ENCODE results near the gene SLC36A4.
"Not testable (repeated sequence)": the region's sequence is repeated elsewhere in the genome, so short reads cannot be mapped to it uniquely, and the experiment has no call there.

The SLC36A4 gene

DNA sequence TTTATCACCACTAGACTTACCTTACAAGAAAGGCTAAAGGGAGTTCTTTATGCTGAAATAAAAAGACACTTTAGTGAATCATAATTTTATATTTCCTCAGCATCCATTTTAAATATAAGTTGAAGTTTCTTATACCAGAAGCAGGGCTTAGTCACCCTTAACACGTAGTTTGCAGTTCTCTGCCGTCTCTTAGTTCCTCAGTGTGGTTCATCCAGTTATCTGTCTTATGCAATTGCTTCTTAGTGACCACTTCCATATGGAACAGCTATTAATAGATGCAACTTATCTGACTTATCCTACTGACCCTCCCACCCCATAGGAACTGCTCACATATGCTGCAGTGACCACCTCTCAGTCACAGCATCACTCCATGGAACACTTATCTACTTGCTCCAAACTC, 11.7 kb upstream of the SLC36A4 start:
- ATAC-seq, result no peak
- Mint-ChIP-seq H3K36me3 (peaks cover 9% of the 10 kb centered on the region), H3K27ac (no peak overlapping the region), H3K9me3 (peaks cover 7% of the 10 kb centered on the region), H3K4me1 (no peaks in the 10 kb centered on the region), H3K27me3 (peaks cover 13% of the 10 kb centered on the region), H3K4me3 (no peak overlapping the region)

DNA sequence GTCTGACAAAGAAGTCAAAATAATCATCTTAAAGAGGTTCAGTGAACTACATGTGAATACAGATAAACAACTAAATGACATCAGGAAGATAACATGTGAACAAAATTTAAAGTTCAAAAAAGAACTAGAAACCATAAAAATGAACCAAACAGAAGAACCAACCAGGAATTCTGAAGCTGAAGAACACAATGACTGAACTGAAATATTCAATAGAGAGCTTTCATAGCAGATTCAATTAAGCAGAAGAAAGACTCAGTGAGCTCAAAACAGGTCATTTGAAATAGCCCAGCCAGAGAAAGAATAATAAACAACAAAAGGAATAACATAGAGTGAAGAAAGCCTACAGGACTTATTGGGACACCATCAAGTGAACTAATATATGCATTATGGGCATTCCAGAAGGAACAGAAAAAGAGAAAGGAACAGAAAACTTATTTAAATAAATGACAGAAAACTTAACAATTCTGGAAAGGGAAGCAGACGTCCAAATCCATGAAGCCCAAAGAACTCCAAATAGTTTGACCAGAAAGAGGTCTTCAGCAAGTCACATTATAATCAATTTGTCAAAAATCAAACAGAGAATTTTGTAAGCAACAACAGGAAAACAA, 11.0 kb upstream of the SLC36A4 start:
- H3K9me3 Mint-ChIP-seq, result peaks cover 7% of the 10 kb centered on the region
- no peak for ATAC-seq
- peaks cover 13% of the 10 kb centered on the region for H3K27me3 Mint-ChIP-seq
- H3K4me1 Mint-ChIP-seq, result no peaks in the 10 kb centered on the region
- no peak overlapping the region for H3K27ac Mint-ChIP-seq
- no peak overlapping the region for H3K4me3 Mint-ChIP-seq
- H3K36me3 Mint-ChIP-seq, result peaks cover 9% of the 10 kb centered on the region

DNA sequence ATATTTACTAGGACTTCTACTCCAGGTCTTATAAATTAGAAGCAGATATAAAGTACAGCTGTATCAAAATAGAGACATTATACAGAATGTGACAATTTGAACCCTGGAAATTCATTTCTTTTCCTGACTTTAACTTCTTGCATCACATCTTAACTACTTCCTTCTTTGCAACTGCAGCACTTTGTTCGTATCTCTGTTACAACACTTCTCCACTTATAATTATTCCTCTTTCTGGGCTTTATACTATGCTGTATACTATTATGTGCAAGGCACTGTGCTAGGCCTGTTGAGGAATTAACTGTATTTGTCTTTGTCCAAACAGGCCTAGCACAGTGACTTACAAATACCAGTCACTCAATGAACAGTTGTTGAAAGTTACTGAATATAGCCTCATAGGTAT, 1.8 kb upstream of the SLC36A4 start:
- H3K27me3 Mint-ChIP-seq, result no peaks in the 10 kb centered on the region
- H3K9me3 Mint-ChIP-seq, result no peaks in the 10 kb centered on the region
- no peak overlapping the region for H3K4me3 Mint-ChIP-seq
- no peaks in the 10 kb centered on the region for H3K36me3 Mint-ChIP-seq
- no peak for ATAC-seq
- no peak overlapping the region for H3K27ac Mint-ChIP-seq
- H3K4me1 Mint-ChIP-seq, result peaks cover 13% of the 10 kb centered on the region

DNA sequence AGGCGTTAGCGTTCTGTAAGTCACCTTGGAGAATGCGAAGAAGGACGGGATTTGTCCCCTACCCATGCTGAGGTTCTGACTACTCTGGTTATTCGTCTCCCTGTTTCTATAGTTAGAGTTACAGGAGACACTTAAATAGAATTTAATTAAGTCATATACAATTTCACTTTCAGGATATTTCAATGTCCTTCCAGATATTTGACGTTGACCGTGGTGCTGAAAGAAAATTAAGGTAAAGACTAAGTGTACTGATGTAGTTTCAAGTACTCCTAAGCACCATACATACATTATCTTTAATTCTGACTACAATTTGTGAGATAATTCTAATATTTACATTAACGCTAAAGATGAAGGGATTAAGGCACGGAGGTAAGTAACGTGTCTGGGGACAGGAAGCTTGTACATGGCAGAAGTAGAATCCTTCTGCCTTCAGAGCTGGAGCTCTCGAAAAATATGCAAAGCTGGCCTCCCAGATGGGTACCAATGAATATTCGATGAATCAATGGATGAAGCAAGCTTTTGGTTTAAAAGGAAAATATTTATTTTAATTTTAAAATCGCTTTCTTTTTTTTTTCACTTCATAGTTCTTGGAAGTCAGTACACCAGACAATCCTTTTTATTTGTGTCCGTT, 539 bp upstream of the SLC36A4 start:
- peak overlapping the region; percentile 91 for H3K4me3 Mint-ChIP-seq
- peak overlapping the region; percentile 95 for H3K27ac Mint-ChIP-seq
- H3K36me3 Mint-ChIP-seq, result no peaks in the 10 kb centered on the region
- no peaks in the 10 kb centered on the region for H3K9me3 Mint-ChIP-seq
- no peaks in the 10 kb centered on the region for H3K27me3 Mint-ChIP-seq
- no peak for ATAC-seq
- peaks cover 16% of the 10 kb centered on the region for H3K4me1 Mint-ChIP-seq

GRCh38 chr11:93196816-93197379, 893 bp downstream of the SLC36A4 start:
- Mint-ChIP-seq H3K4me1 (peaks cover 21% of the 10 kb centered on the region), H3K27me3 (no peaks in the 10 kb centered on the region), H3K9me3 (no peaks in the 10 kb centered on the region), H3K36me3 (peaks cover 4% of the 10 kb centered on the region), H3K4me3 (peak overlapping the region; percentile 91), H3K27ac (peak overlapping the region; percentile 95)
- no peak for ATAC-seq

DNA sequence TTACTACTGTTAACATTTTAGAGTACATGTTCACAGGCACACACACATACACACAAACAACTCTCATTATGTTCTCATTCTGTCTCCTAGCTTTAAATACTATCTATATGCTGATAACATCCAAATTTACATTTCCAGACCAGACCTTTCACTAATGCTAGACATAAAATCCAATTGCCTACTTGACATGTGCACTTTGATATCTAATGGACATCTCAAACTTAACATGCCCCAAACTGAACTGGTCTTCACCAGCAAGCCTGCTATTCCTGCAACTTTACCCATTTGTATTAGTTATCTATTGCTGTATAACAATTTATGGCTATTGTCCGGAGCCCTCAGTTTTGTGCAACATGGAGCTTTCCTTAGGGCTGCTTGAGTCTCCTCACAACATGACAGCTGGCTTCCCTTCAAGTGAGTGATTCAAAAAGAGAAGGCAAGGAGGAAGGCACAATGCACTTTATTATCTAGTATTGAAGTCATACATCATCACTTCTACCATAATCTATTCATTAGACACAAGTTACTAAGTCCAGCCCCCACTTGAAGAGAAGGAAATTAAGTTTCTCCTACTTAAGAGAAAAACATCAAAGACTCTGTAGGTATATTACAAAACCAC, 3.0 kb downstream of the SLC36A4 start:
- no peak overlapping the region for H3K4me3 Mint-ChIP-seq
- no peaks in the 10 kb centered on the region for H3K9me3 Mint-ChIP-seq
- ATAC-seq, result no peak
- peaks cover 25% of the 10 kb centered on the region for H3K4me1 Mint-ChIP-seq
- H3K36me3 Mint-ChIP-seq, result peaks cover 7% of the 10 kb centered on the region
- no peaks in the 10 kb centered on the region for H3K27me3 Mint-ChIP-seq
- no peak overlapping the region for H3K27ac Mint-ChIP-seq

DNA sequence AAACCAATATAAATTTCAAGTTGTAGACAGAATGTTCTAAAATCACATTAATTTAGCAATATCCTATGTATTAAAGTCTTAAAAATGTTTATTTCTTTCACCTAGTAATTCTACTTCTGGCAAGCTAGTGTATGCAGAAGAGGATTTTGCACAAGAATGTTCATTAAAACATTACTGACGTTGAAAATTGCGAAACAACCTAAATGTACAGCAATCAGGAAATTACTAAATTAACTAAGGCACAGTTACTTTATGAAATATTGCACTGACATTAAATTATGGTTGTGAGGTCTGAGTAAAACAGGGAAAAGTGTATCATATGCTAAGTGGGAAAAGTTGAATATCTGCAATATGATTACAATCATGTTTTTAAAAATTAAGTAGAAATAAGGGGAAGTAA, 4.1 kb downstream of the SLC36A4 start:
- H3K9me3 Mint-ChIP-seq, result no peaks in the 10 kb centered on the region
- H3K27ac Mint-ChIP-seq, result no peak overlapping the region
- ATAC-seq, result no peak
- H3K36me3 Mint-ChIP-seq, result peaks cover 7% of the 10 kb centered on the region
- peaks cover 25% of the 10 kb centered on the region for H3K4me1 Mint-ChIP-seq
- H3K4me3 Mint-ChIP-seq, result no peak overlapping the region
- no peaks in the 10 kb centered on the region for H3K27me3 Mint-ChIP-seq

DNA sequence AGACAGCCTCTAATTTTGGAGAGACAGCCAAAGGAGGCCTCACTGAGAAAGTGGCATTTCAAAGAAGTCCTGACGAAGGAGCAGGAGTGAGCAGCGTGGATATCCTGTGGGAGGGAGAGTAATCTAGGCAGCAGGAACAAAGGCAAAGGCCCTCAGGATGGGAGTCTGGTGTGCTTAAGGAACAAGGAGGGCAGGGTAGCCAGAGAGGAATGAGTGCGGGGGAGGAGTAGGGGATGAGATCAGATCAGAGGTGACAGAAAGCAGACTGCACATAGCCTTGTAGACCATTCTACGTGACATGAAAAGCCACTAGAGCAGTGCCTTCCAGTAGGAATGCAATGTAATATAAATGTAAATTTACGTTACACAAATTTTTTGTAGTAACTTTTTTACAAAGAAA, 5.6 kb downstream of the SLC36A4 start:
- peaks cover 9% of the 10 kb centered on the region for H3K9me3 Mint-ChIP-seq
- H3K4me1 Mint-ChIP-seq, result peaks cover 25% of the 10 kb centered on the region
- H3K27me3 Mint-ChIP-seq, result no peaks in the 10 kb centered on the region
- H3K27ac Mint-ChIP-seq, result no peak overlapping the region
- no peak for ATAC-seq
- peaks cover 17% of the 10 kb centered on the region for H3K36me3 Mint-ChIP-seq
- H3K4me3 Mint-ChIP-seq, result no peak overlapping the region

DNA sequence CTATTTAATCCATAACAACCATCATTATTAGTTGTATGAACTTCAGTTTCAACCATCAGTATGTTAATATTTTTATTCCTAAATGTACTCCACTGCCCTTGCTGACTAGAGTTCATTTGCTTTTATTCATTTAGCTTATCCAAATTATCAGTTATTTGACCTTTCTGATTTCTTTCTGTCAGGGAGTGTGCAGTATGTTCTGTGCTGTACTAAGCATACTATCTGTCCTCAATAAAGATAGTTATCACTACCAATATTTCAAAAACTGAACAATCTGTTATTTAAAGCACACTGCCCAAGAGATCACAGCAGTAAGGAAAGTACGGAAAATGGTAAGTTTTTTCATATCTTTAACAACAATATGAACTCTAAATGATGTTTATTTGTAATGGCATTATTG, 8.3 kb downstream of the SLC36A4 start:
- no peak for ATAC-seq
- peaks cover 26% of the 10 kb centered on the region for H3K36me3 Mint-ChIP-seq
- peaks cover 9% of the 10 kb centered on the region for H3K9me3 Mint-ChIP-seq
- no peaks in the 10 kb centered on the region for H3K27me3 Mint-ChIP-seq
- peaks cover 11% of the 10 kb centered on the region for H3K4me1 Mint-ChIP-seq
- H3K4me3 Mint-ChIP-seq, result no peak overlapping the region
- H3K27ac Mint-ChIP-seq, result no peak overlapping the region

GRCh38 chr11:93188726-93189125, 9.1 kb downstream of the SLC36A4 start:
- Mint-ChIP-seq H3K9me3 (peaks cover 9% of the 10 kb centered on the region), H3K27ac (no peak overlapping the region), H3K4me1 (peaks cover 10% of the 10 kb centered on the region), H3K4me3 (no peak overlapping the region), H3K27me3 (no peaks in the 10 kb centered on the region), H3K36me3 (peaks cover 26% of the 10 kb centered on the region)
- no peak for ATAC-seq

DNA sequence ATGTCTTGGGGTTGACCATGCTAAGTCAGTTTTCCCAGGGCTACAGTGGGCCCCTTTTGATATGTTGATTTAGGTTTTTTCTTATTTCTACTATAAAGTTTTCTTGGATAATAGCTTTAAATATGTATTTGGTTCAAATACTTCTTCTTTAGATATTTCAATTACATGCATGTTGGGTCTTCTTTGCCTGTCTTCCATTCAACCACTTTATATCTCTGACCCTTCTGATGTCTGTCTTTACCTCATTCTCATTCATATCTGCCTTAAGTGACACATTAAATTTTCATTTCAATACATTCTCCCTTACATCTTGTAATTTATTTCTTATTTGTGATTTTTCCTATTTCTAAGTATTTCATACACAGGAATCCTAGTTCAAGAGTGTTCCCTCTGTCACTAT, 10.5 kb downstream of the SLC36A4 start:
- Mint-ChIP-seq H3K4me3 (no peak overlapping the region), H3K27ac (no peak overlapping the region), H3K9me3 (peaks cover 9% of the 10 kb centered on the region), H3K4me1 (peaks cover 9% of the 10 kb centered on the region), H3K36me3 (peaks cover 32% of the 10 kb centered on the region), H3K27me3 (no peaks in the 10 kb centered on the region)
- no peak for ATAC-seq

- not testable (repeated sequence) for H3K4me1 Mint-ChIP-seq, H3K27ac Mint-ChIP-seq, H3K27me3 Mint-ChIP-seq, ATAC-seq, H3K4me3 Mint-ChIP-seq, H3K9me3 Mint-ChIP-seq
- peaks cover 49% of the 10 kb centered on the region for H3K36me3 Mint-ChIP-seq
These were observed 19.9 kb downstream of the SLC36A4 start for GRCh38 chr11:93177891-93178290.

DNA sequence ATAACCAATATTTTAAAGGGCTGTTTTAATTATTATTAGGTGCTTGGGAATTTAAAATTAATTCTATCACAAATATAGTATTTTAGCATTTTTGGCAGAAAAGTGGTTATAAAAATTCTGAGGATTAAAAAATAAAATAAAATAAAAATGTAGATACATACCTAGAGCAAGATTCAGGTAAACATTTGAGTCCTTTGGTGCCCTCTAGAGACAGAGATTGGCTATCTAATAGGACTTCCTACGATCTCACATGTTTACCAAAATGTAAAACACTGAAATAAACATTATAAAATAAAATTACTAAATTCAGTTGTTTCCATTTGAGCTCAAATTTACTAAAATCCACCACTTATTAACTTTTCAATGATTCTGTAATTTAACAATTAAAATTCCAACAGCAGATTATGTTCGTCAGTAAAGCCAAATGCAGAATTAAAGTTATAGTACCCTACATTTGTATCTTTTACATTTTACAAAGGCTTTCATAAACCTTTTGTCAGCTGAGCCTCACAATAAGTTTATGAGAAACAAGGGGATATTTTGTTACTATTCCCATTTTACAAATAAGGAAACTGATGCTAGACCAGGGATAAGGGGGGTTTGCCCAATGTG, 27.7 kb downstream of the SLC36A4 start:
- Mint-ChIP-seq H3K27ac (no peak overlapping the region), H3K4me3 (no peak overlapping the region), H3K27me3 (no peaks in the 10 kb centered on the region), H3K9me3 (no peaks in the 10 kb centered on the region), H3K36me3 (peaks cover under 1% of the 10 kb centered on the region), H3K4me1 (no peaks in the 10 kb centered on the region)
- ATAC-seq, result no peak

GRCh38 chr11:93169143-93169542, 28.6 kb downstream of the SLC36A4 start:
- Mint-ChIP-seq H3K4me1 (no peaks in the 10 kb centered on the region), H3K27ac (no peak overlapping the region), H3K4me3 (no peak overlapping the region), H3K27me3 (no peaks in the 10 kb centered on the region), H3K9me3 (no peaks in the 10 kb centered on the region), H3K36me3 (peaks cover 9% of the 10 kb centered on the region)
- ATAC-seq, result no peak

DNA sequence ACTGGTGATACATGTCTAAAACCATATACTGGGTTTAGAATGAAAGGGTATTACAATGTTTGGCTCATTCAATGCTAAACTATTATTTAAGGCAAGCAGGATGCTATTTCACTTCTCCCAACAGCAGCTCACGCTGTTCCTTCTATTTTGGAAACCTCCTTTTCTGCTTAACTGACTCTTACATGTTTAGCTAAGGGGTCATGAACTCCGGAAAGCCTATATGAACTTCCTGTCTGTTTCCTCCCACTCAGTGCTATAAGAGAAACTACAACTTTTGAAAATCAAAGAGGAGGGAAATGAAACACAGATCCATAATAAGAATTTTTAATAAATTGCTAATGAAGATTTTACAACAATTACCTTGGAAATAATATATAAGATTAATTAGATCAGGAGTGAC, 30.9 kb downstream of the SLC36A4 start:
- no peaks in the 10 kb centered on the region for H3K27me3 Mint-ChIP-seq
- H3K36me3 Mint-ChIP-seq, result peaks cover 22% of the 10 kb centered on the region
- no peak for ATAC-seq
- H3K27ac Mint-ChIP-seq, result no peak overlapping the region
- H3K9me3 Mint-ChIP-seq, result no peaks in the 10 kb centered on the region
- H3K4me1 Mint-ChIP-seq, result no peaks in the 10 kb centered on the region
- no peak overlapping the region for H3K4me3 Mint-ChIP-seq

Measured in stimulated activated memory B cell treated with anti-CD40 and anti-IgM and Interleukin-4, amounts not matched to agents 10 μg/mL and 1 μg/mL and 100 μg/mL, for 72 hours (primary cell).